NCI-H1092 treated with DMSO at 0.1 percent for 48 hours (cell line): Measurements from ENCODE around the gene EIF3A.
"Not testable (repeated sequence)": the region's sequence is repeated elsewhere in the genome, so short reads cannot be mapped to it uniquely, and the experiment has no call there.

Source experiments
- DNase-seq: peaks from one replicate; lab custom pipeline; 2025; lab: John Stamatoyannopoulos, UW

EIF3A gene

DNA sequence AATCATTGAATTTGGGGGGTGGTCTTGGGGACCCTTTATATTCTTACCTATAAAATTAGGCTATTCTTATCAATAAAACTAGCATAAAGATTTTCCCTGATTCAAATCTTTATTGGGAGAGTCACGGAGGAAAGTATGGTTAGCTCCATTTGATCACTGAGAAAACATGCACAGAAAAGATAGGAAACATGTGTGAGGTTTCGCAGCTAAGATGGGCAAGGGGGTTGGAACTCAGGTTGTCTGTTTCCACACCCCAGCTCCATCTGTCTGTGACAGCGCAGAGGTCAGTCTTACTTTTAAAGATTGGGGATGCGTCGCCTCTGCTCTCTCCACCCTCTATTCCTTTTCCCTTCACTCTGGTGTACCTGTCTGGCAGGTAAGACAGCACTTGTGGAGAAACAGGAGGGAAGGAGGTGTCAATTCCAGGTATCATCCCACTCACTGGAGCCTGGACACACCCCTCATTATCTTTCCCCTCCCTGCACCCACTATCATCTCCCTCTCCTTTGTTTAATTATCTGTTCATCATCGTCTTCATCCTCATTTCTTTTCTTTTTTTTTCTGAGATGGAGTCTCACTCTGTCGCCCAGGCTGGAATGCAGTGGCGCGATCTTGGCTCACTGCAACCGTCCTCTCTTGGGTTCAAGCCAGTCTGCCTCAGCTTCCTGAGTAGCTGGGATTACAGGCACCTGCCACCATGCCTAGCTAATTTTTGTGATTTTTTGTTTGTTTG, 20.9 kb upstream of the EIF3A start:
- DNase-seq, result no peak

DNA sequence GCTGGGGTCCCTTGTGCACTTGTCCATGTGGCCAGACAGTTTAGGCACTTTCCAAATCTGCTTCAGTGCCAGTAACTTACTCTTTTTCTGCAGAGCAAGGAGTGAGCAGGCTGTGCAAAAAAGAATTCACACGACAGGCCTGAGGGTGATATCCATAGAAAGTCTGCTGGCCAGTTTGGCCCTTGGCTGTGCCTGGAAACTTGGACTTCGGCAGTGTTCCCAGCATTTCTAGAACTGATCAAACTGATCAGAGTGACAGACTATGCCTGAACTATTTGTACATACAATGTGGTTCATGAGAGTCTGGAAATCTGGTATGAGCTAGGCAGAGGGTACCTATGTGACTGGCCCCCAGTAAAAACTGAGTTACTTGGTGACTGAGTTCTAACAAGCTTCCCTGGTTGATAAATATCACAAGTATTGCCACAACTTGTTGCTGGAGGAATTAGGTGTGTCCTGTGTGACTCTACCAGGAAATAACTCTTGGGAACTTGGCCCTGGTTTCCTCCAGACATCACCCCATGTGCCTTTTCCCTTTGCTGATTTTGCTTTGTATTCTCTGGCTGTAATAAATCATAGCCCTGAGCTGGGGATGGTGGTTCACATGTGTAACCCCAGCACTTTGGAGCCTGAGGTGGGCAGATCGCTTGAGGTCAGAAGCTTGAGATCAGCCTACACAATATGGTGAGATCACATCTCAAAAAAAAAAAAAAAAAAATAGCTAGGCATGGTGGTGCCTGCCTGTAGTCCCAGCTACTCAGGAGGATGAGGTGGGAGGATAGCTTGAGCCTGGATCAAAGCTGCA, 20.0 kb upstream of the EIF3A start:
- DNase-seq, result no peak

DNA sequence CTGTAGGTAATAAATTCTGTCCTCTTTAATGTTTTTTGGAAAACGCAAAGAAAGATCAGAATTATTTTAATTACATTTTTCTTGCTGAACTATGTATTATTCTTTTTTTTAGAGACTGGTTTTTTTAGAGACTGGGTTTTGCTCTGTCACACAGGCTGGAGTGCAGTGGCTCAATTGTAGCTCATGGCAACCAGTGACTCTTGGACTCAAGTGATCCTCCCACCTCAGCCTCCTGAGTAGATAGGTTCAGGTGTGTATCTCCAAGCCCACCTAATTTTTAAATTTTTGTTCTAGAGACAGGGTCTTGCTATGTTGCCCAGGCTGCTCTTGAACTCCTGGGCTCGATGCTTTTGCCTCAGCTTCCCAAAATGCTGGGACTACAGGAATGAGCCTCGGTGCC, 18.0 kb upstream of the EIF3A start:
- DNase-seq, result no peak

DNA sequence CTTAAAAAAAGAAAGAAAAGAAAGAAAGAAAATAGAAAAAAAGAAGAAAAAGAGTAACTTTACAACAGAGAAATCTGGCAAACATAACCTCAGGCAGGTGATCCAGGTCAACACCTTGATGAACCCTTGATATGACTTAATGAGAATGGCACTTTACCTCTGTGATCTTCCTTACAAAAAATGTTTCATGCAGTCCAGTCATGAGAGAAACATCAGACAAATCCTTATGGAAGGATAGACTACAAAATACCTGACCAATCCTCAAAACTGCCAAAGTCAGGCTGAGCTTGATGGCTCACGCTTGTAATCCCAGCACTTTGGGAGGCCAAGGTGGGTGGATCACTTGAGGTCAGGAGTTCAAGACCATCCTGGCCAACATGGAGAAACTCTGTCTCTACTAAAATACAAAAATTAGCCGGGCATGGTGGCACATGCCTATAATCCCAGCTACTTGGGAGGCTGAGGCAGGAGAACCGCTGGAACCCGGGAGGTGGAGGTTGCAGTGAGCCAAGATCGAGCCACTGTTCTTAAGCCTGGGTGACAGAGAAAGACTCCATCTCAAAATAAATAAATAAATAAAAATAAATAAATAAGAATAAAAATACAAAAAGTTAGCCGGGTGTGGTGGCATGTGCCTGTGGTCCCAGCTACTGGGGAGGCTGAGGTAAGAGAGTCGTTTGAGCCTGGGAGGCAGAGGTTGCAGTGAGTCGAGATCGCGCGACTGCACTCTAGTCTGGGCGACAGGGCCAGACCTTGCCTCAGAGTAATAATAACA, 16.2 kb upstream of the EIF3A start:
- DNase-seq, result not testable (repeated sequence)

DNA sequence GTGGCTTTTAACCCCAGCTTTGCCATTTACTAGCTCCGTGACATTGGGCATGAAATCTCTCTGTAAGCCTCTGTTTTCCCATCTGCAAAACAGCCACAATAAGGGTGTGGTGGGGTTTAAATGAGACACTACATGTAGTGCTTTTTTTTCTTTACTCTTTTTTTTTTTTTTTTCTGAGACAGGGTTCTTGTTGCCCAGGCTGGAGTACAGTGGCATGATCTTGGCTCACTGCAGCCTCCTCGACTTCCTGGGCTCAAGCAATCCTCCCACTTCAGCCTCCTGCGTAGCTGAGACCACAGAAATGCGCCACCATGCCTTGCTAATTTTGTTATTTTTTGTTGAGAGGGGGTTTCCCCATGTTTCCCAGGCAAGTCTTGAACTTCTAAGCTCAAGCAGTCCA, 15.0 kb upstream of the EIF3A start:
- DNase-seq, result no peak

DNA sequence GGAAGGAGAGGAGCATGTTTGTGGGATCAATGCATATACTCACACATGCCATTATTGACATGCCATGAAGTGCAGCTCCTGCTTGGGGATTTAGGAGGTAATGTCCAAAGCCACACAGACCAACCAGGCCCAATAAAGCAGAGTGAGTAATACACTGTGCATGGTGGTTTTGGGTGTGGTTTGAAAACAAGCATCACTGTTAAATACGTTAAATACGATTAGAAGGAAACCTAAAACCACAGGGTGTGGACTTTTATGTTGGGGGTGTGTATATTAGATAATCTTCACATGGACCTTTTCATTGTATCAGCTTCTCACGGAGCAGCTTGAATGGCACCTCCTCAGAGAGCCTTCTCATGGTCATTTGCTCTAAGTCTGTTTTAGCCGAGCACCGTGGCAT, 10.4 kb upstream of the EIF3A start:
- DNase-seq, result no peak

DNA sequence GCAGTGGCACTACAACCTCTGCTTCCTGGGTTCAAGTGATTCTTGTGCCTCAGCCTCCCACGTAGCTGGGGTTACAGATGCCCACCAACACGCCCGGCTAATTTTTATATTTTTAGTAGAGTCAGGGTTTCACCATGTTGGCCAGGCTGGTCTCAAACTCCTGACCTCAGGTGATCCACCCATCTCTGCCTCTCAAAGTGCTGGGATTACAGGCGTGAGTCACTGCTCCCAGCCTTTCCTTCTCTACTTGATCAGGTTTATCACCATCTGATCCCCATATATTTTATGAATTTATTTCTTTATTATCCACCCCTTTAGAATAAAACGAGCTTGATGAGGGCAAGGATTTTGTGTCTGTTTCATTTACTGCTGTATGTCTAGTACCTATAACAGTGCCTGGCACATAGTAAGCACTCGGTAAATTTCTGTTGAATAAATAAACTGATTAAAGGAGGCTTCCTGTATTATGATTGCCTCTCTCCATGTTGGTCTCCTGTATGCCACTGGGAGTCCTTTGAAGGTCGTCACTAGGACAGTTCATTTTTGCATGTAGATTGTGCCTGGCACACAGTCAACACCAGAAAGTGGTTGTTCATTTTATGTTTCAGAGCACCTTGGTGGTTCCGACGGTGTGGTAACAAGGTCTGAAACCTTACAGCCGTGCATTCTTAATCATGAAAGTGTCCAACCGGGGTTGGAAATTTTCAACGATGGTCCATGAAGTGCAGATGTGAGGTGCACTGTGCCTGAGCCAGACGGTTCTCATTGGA, 9.6 kb upstream of the EIF3A start:
- no peak for DNase-seq

DNA sequence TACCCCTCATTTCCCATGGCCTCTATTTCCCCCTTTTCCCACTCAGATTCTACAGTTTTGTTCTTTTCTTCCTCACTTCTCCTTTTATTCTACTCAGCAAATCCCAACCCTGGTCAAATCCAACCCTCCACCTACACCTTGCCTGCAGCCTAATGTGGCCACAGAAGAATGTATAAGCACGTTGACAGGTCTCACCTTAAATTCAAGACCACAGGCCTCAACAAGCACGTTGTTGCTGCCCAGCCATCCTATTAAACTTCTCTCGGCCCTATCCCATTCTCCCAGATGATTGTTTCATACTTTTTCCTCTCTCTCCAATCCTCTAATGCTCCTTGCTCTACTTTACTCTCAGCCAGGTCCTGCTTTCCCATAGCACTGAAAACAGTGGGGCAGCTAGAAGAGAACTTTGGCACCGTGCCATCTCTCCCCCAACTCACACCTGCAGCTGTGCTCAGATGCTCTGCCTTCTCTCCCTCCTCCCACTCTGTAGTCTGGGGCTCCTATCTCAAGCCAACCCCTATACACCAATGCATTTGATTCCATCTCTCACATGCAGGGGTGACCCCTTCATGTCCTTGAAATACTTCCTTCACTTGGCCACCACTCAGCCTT, 6.8 kb upstream of the EIF3A start:
- no peak for DNase-seq

DNA sequence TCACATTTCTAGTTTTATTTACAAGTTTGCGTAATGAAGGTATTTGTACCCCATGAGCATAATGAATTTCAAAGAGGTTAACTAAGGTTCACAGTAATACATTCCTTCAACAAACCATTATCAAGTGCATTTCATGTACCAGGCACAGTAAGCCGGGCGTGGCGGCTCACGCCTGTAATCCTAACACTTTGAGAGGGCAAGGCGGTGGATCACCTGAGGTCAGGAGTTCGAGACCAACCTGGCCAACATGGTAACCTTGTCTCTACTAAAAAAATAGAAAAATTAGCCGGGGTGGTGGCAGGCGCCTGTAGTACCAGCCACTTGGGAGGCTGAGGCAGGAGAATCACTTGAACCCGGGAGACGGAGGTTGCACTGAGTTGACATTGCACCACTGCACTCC, 4.3 kb upstream of the EIF3A start:
- no peak for DNase-seq

DNA sequence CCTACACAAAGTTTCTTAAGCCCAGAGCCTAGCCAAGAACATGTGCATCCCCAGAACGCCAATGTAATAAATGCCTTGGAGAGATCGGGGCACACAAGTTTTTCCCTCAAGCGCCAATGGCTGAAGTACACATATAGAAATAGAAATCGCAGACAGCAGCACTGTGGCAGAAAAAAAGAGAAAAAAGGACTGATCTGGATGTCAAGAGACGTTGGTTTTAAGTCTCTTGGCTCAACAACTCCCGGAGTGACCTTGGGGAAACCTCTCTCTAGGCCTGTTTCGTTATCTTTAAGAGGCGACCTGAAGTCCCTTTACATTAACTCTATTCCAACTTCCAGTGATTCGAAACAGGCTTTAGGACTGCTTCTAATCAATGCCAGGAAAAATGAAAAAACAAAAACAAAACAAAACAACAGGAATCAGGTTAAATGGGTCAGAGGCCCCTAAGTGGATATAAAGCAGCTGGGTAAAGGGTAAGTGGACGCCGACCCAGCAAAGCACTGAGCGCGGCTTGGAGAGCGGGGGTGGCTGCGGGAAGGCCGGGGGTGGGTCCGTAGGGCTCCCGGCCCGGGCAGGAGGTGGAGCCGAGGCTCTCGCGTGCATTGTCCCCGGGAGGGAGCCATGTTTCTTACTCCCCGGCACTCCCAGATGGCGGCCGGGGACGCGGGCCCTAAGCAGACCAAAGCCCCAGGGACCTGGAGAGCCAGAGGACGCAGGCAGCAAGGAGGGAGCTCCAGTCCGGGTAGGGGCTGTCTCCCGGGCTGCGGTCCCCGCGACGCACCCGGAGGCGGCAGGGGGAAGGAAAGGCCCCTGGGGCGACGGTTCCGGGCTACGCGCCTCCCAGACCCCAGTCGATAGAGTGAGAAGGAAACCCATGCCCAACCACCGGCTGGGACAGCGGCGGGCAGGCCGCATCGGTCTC, 757 bp downstream of the EIF3A start:
- peak; percentile 6 for DNase-seq

DNA sequence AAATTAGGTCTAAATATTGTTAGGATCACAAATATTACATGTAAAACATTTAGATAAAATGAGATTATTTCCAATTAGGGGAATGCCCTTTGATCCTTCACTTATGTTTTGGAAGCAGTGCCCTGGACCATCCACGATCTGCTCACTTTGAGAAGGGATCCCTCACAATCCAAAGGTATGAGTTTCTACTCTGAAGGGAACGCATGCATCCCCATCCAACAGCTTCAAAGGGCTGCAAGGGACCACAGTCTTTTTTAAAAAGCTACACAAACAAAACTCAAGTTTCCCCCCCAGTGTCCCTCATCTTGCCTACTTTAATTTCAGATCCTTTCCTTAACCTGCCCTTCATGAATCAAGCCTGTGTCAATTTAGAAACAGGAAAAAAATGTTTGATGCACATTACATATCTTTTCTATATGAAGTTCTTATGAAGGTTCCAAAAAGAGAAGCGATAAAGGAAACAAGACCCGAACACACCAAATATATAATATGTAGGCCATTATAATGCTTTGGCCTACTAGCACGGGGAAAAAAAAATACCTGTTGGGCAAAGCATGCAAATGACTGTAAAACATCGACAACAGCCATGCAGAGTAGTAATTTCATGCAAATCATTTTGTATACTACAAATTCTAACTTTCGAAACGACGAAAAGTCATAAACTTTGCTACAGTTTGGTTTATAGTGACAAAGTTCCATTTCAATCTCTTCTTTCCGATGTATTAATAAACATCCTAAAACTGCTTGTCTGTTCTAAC, 2.0 kb downstream of the EIF3A start:
- no peak for DNase-seq

DNA sequence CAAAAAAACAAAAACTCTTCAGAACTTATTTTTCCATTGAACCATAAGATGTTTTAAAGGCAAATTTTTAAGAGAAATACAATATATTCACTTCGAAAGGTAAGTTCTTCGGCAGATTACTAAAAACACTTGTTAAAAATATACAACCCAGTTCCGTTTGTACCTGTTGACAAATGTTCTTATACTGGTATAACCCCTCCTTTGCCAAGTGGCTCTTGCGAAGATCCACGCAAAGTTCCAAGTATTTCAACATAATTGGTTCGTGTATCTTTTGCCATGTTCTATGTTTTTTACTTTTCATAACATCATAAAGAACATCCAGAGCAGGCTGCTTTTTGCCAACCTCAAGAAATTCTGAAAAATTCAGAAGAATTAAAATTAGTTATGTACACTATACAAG, 7.0 kb downstream of the EIF3A start:
- no peak for DNase-seq

DNA sequence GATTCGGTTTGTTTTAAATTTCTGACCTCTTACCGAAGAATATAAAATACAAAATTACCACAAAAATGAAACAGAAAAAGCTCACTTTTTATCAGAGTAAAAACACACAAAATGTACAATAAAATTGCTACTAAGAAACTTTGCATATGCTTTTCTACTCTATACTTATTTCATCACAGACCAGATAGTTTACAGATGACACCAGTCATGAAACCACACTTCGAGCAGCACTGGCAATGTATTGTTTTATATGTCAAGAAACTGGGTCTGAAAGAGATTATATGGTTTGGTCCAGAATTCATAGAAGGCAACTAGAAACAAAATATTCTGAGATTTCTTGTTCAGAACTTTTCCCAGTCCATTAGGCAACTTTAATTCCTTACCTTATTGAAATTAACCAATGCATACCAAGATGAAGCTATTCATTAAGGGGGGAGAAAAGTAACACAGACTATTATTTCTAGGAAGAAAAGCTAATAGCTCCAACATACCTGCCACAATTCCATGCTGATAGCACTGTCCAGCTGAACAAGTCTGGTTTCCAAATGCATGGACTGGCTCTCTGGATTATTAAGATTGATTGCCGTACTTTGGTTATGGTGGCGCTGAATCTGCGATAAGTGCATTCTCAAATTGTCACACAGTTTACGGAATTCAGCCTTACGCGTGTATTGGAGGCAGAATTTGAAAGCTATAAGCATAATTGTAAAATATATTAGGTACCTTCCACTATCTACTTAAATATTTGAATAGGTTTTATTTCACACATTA, 10.0 kb downstream of the EIF3A start:
- DNase-seq, result no peak

DNA sequence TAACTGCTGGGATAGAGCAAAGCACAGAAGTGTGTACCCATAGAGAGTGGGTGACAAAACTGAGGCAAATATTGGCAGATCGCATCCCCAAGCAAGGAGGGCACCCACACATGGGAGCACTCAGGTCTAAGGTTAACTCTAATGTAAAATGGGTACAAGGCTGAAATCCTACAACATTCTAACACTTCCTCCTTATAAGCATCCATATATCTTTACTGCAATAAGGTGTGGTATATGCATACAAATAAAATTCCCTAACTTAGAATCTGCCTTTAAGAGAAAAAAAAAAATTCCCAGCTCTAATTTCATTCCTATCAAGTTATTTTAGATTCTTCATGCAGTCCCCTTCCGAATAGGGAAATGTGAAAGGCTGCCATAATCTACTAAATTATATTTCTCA, 18.7 kb downstream of the EIF3A start:
- no peak for DNase-seq

DNA sequence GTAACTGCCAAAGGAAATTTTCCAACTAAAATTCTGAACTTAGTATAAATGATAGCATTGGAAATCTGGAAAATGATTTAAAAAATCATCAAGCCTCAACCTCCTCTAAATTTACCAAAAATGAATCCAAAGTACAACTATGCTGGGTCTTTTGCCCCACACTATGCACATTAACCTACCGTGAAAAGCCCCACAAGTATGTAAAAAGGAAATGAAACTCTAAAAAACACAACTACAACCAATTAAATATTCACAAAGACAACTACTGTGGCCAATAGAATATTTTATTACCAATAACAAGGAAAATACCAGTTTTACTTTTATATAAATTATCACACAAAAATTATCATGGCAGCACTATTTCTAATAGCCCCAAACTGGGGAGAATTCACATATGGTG, 19.3 kb downstream of the EIF3A start:
- DNase-seq, result no peak

DNA sequence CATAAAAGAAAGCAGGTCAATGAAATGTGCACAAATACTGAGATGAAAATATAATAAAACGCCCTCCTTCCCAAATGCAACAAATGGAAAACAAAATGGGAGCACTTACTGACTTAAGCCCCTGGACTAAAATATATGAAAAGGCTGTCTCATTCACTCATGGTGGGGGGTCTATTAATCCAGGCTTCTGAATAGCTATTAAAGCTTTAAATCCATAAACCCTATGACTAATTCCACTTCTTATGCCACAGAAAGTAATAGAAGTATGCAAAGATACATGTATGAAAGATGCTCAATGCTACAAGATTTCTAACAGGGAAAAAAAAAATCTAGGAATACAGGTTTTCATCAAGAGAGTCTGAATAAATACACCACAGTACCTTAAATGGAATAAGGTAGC, 20.5 kb downstream of the EIF3A start:
- no peak for DNase-seq

DNA sequence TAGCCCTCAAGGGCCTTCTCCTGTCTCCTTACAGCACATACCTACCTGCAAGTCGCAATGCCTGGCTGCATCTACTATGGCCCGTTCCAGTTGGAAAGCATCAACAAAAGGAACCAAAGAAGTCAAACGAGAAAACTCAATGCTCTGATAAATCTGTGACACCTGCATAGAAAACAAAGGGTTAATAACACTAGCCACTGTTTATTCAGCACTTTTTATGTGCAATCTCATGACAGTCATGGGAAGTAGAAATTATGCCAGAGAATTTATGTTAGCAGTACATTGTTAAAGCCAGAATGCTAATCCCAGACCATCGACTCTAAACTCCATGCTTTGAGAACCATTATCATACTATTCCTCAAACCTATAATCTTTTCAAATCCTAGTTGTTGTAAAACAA, 21.1 kb downstream of the EIF3A start:
- DNase-seq, result no peak

DNA sequence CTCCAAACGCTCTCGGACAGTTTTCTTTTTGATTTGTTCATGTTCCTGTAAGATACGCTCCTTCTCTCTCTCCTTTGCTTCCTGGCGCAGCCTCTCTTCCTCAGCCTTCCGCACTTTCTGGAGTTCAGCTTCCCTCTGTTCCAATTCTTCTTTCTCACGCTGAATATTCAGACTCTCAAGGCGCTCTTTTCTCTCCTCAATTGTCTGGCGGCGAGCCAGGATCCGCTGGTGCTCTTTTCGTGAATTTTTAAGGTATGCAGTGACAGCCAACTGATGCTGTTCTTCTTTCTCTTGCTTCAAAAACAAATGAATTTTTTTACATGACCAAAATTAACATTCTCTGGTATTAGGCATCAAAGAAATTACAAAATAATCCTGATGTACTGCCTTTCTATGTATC, 22.6 kb downstream of the EIF3A start:
- no peak for DNase-seq

DNA sequence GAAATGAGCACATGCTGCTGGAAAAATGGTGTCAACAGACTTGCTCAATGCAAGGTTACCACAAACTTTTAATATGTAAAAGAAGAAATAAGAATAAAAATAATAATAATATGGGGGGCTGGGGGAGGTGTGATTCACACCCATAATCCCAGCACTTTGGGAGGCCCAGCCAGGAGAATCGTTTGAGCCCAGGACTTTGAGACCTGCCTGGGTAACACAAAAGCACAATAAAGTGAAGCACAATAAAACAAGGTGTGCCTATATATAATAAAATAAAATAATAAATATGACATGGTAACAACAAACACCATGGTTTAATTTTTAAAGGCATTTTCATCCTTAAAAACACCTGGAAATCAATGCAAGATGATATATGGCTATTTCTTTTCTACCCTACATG, 25.1 kb downstream of the EIF3A start:
- DNase-seq, result no peak
